ENCODE data around the gene NAP1L1.

GRCh38 chr12:76123259-76124212 is 39.1 kb upstream of the NAP1L1 start:
- TF ChIP-seq CTCF (IDR thresholded peaks at IDR 0.05) (no peak), POLR2A (IDR thresholded peaks at IDR 0.05) (no peak)
